ENCODE data around the gene TIMM44. TPM values are rescaled to one million over a fixed set of nuclear protein-coding genes. Genes with fewer than 3 reads are reported as not detected.
A peak's percentile ranks its signal among the peaks of the same experiment; 100 is the strongest.

Gene TIMM44
- 49.7 and 50.9 TPM in 2 replicates for polyA plus RNA-seq (2012; rRNA removed)
- polyA plus RNA-seq (2012; cell fraction: cytosol; rRNA removed): 37.0 and 38.1 TPM in 2 replicates
- polyA plus RNA-seq (2012; cell fraction: nucleus; rRNA removed): 97.2 and 112 TPM in 2 replicates

- 1% methylated on average over 30 of the region's 56 CpGs for WGBS (ENCODE audit: low lambda C conversion rate)
- Histone ChIP-seq H3K9me2 (no peaks in the 10 kb centered on the region), H3K4me3 (ENCODE audit: low read depth in 2 of 2, low read length in 1 of 2) (peak within 1 kb of the TSS; percentile 70 to 74), H3K9me3 (no peaks in the 10 kb centered on the region), H3F3A (replicated peaks; ENCODE audit: insufficient read depth) (peaks cover 11% of the 10 kb centered on the region), H4K20me1 (ENCODE audit: insufficient read depth) (no peaks in the 10 kb centered on the region), H3K27ac (ENCODE audit: low read depth in 2 of 2, low read length in 1 of 2) (peak within 1 kb of the TSS; percentile 62 to 85), H3K4me2 (peak within 1 kb of the TSS; percentile 95), H3K79me2 (ENCODE audit: insufficient read depth) (peaks cover 33% of the 10 kb centered on the region), H3K27me3 (ENCODE audit: insufficient read depth) (no peaks in the 10 kb centered on the region), H3K36me3 (replicated peaks in 1 of 2; ENCODE audit: control insufficient read depth in 1 of 2, insufficient read depth in 2 of 2, low read length in 1 of 2) (peaks cover 14 to 15% of the 10 kb centered on the region in 2 experiments), H3K4me1 (ENCODE audit: control insufficient read depth in 1 of 2, insufficient read depth in 2 of 2, low read depth in 1 of 2, low read length in 1 of 2) (peaks cover 0 to 6% of the 10 kb centered on the region in 2 experiments; a peak in 1 of 4 replicates), H3K9ac (peak within 1 kb of the TSS; percentile 87), H2AFZ (ENCODE audit: low read depth) (peak within 1 kb of the TSS; percentile 87)
- peak; percentile 97 for DNase-seq
- ChIA-PET POLR2A (interaction anchor here (0.6 to 2.5 kb wide), 12 partner anchors 11 to 470 kb away, joined by 3 to 15 read pairs (median 4); partner anchors contain the start of genes CTXN1, ELAVL1, MAP2K7 and SNAPC2), CTCF (interaction anchor here (0.8 to 4.4 kb wide), 35 partner anchors 8 to 420 kb away, joined by 3 to 69 read pairs (median 5); partner anchors contain the start of genes CTXN1 and TRAPPC5)
- no peak for TF ChIP-seq MEF2A (IDR thresholded peaks at IDR 0.05; ENCODE audit: borderline replicate concordance, low read depth)
- no peak for TF ChIP-seq NFIC (IDR thresholded peaks at IDR 0.05; ENCODE audit: borderline replicate concordance)
- TF ChIP-seq MAX (IDR thresholded peaks at IDR 0.05; ENCODE audit: low read depth): peak; percentile 89
- no peak for TF ChIP-seq USF2 (IDR thresholded peaks at IDR 0.05; ENCODE audit: borderline replicate concordance, low read depth, low read length)
- TF ChIP-seq IRF3 (IDR thresholded peaks at IDR 0.05; ENCODE audit: low read depth, low read length): no peak; the same call in 1 of the 2 replicates
- no peak for TF ChIP-seq GATA2 (CRISPR knock-in tag; IDR thresholded peaks at IDR 0.05)
- no peak for TF ChIP-seq ZBTB33 (IDR thresholded peaks at IDR 0.05; ENCODE audit: borderline replicate concordance, low read depth)
- peak; percentile 99 for TF ChIP-seq MXI1 (IDR thresholded peaks at IDR 0.05; ENCODE audit: low read depth, low read length)
- peak; percentile 81 for TF ChIP-seq POLR2AphosphoS5 (IDR thresholded peaks at IDR 0.05; ENCODE audit: low read depth, low read length)
- TF ChIP-seq CHD2 (IDR thresholded peaks at IDR 0.05; ENCODE audit: low read length, partially characterized antibody): peak; percentile 76
- peak; percentile 97 for TF ChIP-seq YY1 (IDR thresholded peaks at IDR 0.05; ENCODE audit: low read depth)
- TF ChIP-seq RCOR1 (IDR thresholded peaks at IDR 0.05; ENCODE audit: low read length): no peak
- peak; percentile 94 for TF ChIP-seq PBX3 (IDR thresholded peaks at IDR 0.05)
- peak; percentile 30; the same call in 1 of the 2 replicates for TF ChIP-seq SIN3A (IDR thresholded peaks at IDR 0.05; ENCODE audit: borderline replicate concordance, low read depth, low read length)
- TF ChIP-seq USF1 (IDR thresholded peaks at IDR 0.05; ENCODE audit: borderline replicate concordance, low read depth): peak; percentile 66
- peak; percentile 74 for TF ChIP-seq REST (IDR thresholded peaks at IDR 0.05; ENCODE audit: low read depth, low read length)
- TF ChIP-seq FOSL2 (IDR thresholded peaks at IDR 0.05; ENCODE audit: borderline replicate concordance, low read depth): no peak
- no peak for TF ChIP-seq TEAD4 (IDR thresholded peaks at IDR 0.05; ENCODE audit: borderline replicate concordance, insufficient read depth)
- no peak for TF ChIP-seq FOXJ3 (CRISPR knock-in tag; IDR thresholded peaks at IDR 0.05)
- TF ChIP-seq FOXM1 (IDR thresholded peaks at IDR 0.05; ENCODE audit: low read depth): no peak
- no peak for TF ChIP-seq ELF1 (IDR thresholded peaks at IDR 0.05)
These were observed at the start of gene TIMM44 for GRCh38 chr19:7943444-7944176. TIMM44 (minus strand) TSS chr19:7943666; CDS start chr19:7943651, 15 bp downstream.

Data from SK-N-SH (cell line).